NT2/D1 (cell line): ENCODE measurements around the gene SCAF8.

Source experiments
- DNase-seq: peaks from one replicate; pipeline ENCODE4 v3.0.0-alpha.2; 2011; ENCODE audit warnings: low read depth, low spot score
- H3K27me3 ChIP-seq: 2 replicates; pipeline ENCODE4 v1.6.0; 2011; ENCODE audit warnings: mild to moderate bottlenecking; ENCODE audit not compliant: insufficient read length, insufficient read depth
- H3K36me3 ChIP-seq: 2 replicates; pipeline ENCODE4 v1.6.1; 2011; ENCODE audit warnings: mild to moderate bottlenecking, low read length, mixed read lengths; ENCODE audit not compliant: insufficient read depth, insufficient read length
- H3K4me1 ChIP-seq: 2 replicates; pipeline ENCODE4 v1.5.1; 2011; ENCODE audit not compliant: insufficient read depth, insufficient read length
- H3K4me3 ChIP-seq: 2 replicates; pipeline ENCODE4 v1.5.1; 2011; ENCODE audit warnings: low read depth; ENCODE audit not compliant: insufficient read length
- H3K9ac ChIP-seq: 2 replicates; pipeline ENCODE4 v1.6.0; 2011; ENCODE audit warnings: low read depth; ENCODE audit not compliant: insufficient read length
- H3K9me3 ChIP-seq: 2 replicates; pipeline ENCODE4 v1.5.1; 2011; ENCODE audit warnings: mild to moderate bottlenecking, low read length; ENCODE audit not compliant: insufficient read depth
- SUZ12 ChIP-seq: IDR thresholded peaks from 2 replicates; pipeline ENCODE4 v1.6.1; 2011; ENCODE audit not compliant: insufficient read length, insufficient read depth; ENCODE audit errors: extremely low read depth
- YY1 ChIP-seq: IDR thresholded peaks from 2 replicates; pipeline ENCODE4 v1.6.1; 2011; ENCODE audit not compliant: insufficient read length, insufficient read depth
- ZNF274 ChIP-seq: IDR thresholded peaks from 2 replicates; pipeline ENCODE4 v1.6.1; 2011; ENCODE audit warnings: mild to moderate bottlenecking, low read depth, low read length

SCAF8 gene

GRCh38 chr6:154751011-154751800 lies 18.0 kb downstream of the SCAF8 start:
- no peaks in the 10 kb centered on the region for H3K4me1 ChIP-seq
- no peak overlapping the region for H3K4me3 ChIP-seq
- no peaks in the 10 kb centered on the region for H3K36me3 ChIP-seq
- DNase-seq, result no peak
- no peak overlapping the region for H3K9ac ChIP-seq
- no peaks in the 10 kb centered on the region for H3K9me3 ChIP-seq
- no peaks in the 10 kb centered on the region for H3K27me3 ChIP-seq
- TF ChIP-seq YY1 (no peak), SUZ12 (no peak), ZNF274 (no peak)

- H3K9me3 ChIP-seq, result no peaks in the 10 kb centered on the region
- H3K4me3 ChIP-seq, result no peak overlapping the region
- no peaks in the 10 kb centered on the region for H3K27me3 ChIP-seq
- DNase-seq, result no peak
- H3K4me1 ChIP-seq, result no peaks in the 10 kb centered on the region
- H3K36me3 ChIP-seq, result no peaks in the 10 kb centered on the region
- no peak overlapping the region for H3K9ac ChIP-seq
- no peak for TF ChIP-seq ZNF274
Observed at GRCh38 chr6:154752022-154752421, 18.8 kb downstream of the SCAF8 start.

- no peak for DNase-seq
- H3K9me3 ChIP-seq, result no peaks in the 10 kb centered on the region
- no peaks in the 10 kb centered on the region for H3K27me3 ChIP-seq
- no peaks in the 10 kb centered on the region for H3K4me1 ChIP-seq
- no peak overlapping the region for H3K4me3 ChIP-seq
- TF ChIP-seq SUZ12 (no peak), ZNF274 (no peak), YY1 (no peak)
- H3K9ac ChIP-seq, result no peak overlapping the region
- no peaks in the 10 kb centered on the region for H3K36me3 ChIP-seq
Observed at GRCh38 chr6:154754152-154754551, 20.9 kb downstream of the SCAF8 start.

GRCh38 chr6:154757352-154758050 lies 24.3 kb downstream of the SCAF8 start:
- Histone ChIP-seq H3K9me3 (no peaks in the 10 kb centered on the region), H3K27me3 (no peaks in the 10 kb centered on the region), H3K9ac (no peak overlapping the region), H3K36me3 (no peaks in the 10 kb centered on the region), H3K4me3 (no peak overlapping the region), H3K4me1 (no peaks in the 10 kb centered on the region)
- TF ChIP-seq SUZ12 (no peak), ZNF274 (no peak), YY1 (no peak)
- DNase-seq, result no peak

GRCh38 chr6:154758125-154758524 lies 24.9 kb downstream of the SCAF8 start:
- TF ChIP-seq SUZ12 (no peak), YY1 (no peak), ZNF274 (no peak)
- DNase-seq, result no peak
- Histone ChIP-seq H3K9me3 (no peaks in the 10 kb centered on the region), H3K9ac (no peak overlapping the region), H3K4me3 (no peak overlapping the region), H3K4me1 (no peaks in the 10 kb centered on the region), H3K27me3 (no peaks in the 10 kb centered on the region), H3K36me3 (no peaks in the 10 kb centered on the region)

- no peak overlapping the region for H3K4me3 ChIP-seq
- no peaks in the 10 kb centered on the region for H3K4me1 ChIP-seq
- no peaks in the 10 kb centered on the region for H3K36me3 ChIP-seq
- no peak for TF ChIP-seq SUZ12
- H3K9me3 ChIP-seq, result no peaks in the 10 kb centered on the region
- no peak overlapping the region for H3K9ac ChIP-seq
- H3K27me3 ChIP-seq, result no peaks in the 10 kb centered on the region
- DNase-seq, result no peak
Observed at GRCh38 chr6:154763650-154764049, 30.4 kb downstream of the SCAF8 start.

- no peak for DNase-seq
- no peaks in the 10 kb centered on the region for H3K36me3 ChIP-seq
- H3K9me3 ChIP-seq, result no peaks in the 10 kb centered on the region
- no peaks in the 10 kb centered on the region for H3K4me1 ChIP-seq
- no peak overlapping the region for H3K9ac ChIP-seq
- TF ChIP-seq ZNF274 (no peak), YY1 (no peak), SUZ12 (no peak)
- H3K27me3 ChIP-seq, result no peaks in the 10 kb centered on the region
- H3K4me3 ChIP-seq, result no peak overlapping the region
Observed at GRCh38 chr6:154765273-154765672, 32.1 kb downstream of the SCAF8 start.
